GM23248 (cell line): ENCODE results near the gene ASNS. TPM values are rescaled to one million over a fixed set of nuclear protein-coding genes. Genes with fewer than 3 reads are reported as not detected.
"Not testable (repeated sequence)": the region's sequence is repeated elsewhere in the genome, so short reads cannot be mapped to it uniquely, and the experiment has no call there.

Source experiments
- DNase-seq: peaks from one replicate; pipeline ENCODE4 v3.0.0-alpha.2; 2015
- H2AFZ ChIP-seq: fragments of 200-600 bp; sonication (generic); 2 replicates; pipeline ENCODE4 v1.6.1; 2016; ENCODE audit warnings: antibody characterized with exemption
- H3F3A ChIP-seq: fragments of 200-600 bp; sonication (generic); 2 replicates; pipeline ENCODE4 v1.6.1; 2016; ENCODE audit warnings: mild to moderate bottlenecking, antibody characterized with exemption, mixed run types; ENCODE audit not compliant: insufficient read depth
- H3K27ac ChIP-seq: fragments of 200-600 bp; sonication (generic); 2 replicates; pipeline ENCODE4 v1.5.1; 2016; ENCODE audit warnings: mild to moderate bottlenecking
- H3K27me3 ChIP-seq: fragments of 200-600 bp; sonication (generic); replicated peaks from 2 replicates; pipeline ENCODE4 v1.6.1; 2016; ENCODE audit warnings: mild to moderate bottlenecking; ENCODE audit not compliant: insufficient read depth
- H3K36me3 ChIP-seq: fragments of 200-600 bp; sonication (generic); 2 replicates; pipeline ENCODE4 v1.6.1; 2016; ENCODE audit warnings: low read depth, mild to moderate bottlenecking
- H3K4me1 ChIP-seq: fragments of 200-600 bp; sonication (generic); 2 replicates; pipeline ENCODE4 v1.6.1; 2016; ENCODE audit warnings: mild to moderate bottlenecking; ENCODE audit not compliant: insufficient read depth
- H3K4me2 ChIP-seq: fragments of 200-600 bp; sonication (generic); one replicate; pipeline ENCODE4 v1.6.1; 2016; ENCODE audit warnings: mild to moderate bottlenecking; ENCODE audit not compliant: unreplicated experiment
- H3K4me3 ChIP-seq: fragments of 200-600 bp; sonication (generic); 2 replicates; pipeline ENCODE4 v1.5.1; 2016; ENCODE audit warnings: mild to moderate bottlenecking
- H3K79me2 ChIP-seq: fragments of 200-600 bp; sonication (generic); 2 replicates; pipeline ENCODE4 v1.6.1; 2016; ENCODE audit warnings: mild to moderate bottlenecking; ENCODE audit not compliant: insufficient read depth
- H3K9ac ChIP-seq: fragments of 200-600 bp; sonication (generic); 2 replicates; pipeline ENCODE4 v1.6.1; 2016; ENCODE audit warnings: mild to moderate bottlenecking
- H3K9me2 ChIP-seq: fragments of 200-600 bp; sonication (generic); 2 replicates; pipeline ENCODE4 v1.6.1; 2016; ENCODE audit warnings: mixed run types, mild to moderate bottlenecking, moderate library complexity; ENCODE audit not compliant: insufficient read depth
- H3K9me3 ChIP-seq: fragments of 200-600 bp; sonication (generic); one replicate; pipeline ENCODE4 v1.6.1; 2017; ENCODE audit warnings: low read depth
- H4K20me1 ChIP-seq: fragments of 200-600 bp; sonication (generic); 2 replicates; pipeline ENCODE4 v1.6.0; 2016; ENCODE audit not compliant: insufficient read depth
- EZH2 ChIP-seq: fragments of 200-600 bp; sonication (generic); IDR thresholded peaks from 2 replicates; pipeline ENCODE4 v1.6.1; 2018; ENCODE audit warnings: antibody characterized with exemption, mild to moderate bottlenecking; ENCODE audit not compliant: insufficient read depth, poor library complexity, severe bottlenecking
- EZH2phosphoT487 ChIP-seq: fragments of 200-600 bp; sonication (generic); IDR thresholded peaks from 2 replicates; pipeline ENCODE4 v1.6.1; 2018; ENCODE audit warnings: antibody characterized with exemption, moderate library complexity, mild to moderate bottlenecking, low read depth; ENCODE audit not compliant: insufficient read depth
- WGBS, 2 experiments: methylation state at CpG; one replicate each; pipeline ENCODE4 v1.1.6; 2015 to 2017; ENCODE audit warnings: low lambda C conversion rate in 2 of 2, low coverage in 1 of 2; ENCODE audit errors: missing lambda C conversion rate in 2 of 2; 5-methylcytosine and 5-hydroxymethylcytosine counted together
- in situ Hi-C: fragments of 300-500 bp; cut with MboI; formaldehyde crosslinking; loops from 2 replicates; pipeline ENCODE4 v1.15.0; 2020
- polyA plus RNA-seq: library from polyadenylated mRNA; unstranded; fragments of >200 nt; fragmentation: Nextera tagmentation; extraction: Ambion mirVana; gene quantifications from 2 replicates; pipeline ENCODE4 v1.2.1, GENCODE V29; 2016
- total RNA-seq: library from RNA; depleted of rRNA; stranded (reverse); fragments of >200 nt; shearing (Covaris generic); gene quantifications from 2 replicates; pipeline ENCODE4 v1.2.3, GENCODE V29; 2014

The ASNS gene
- total and polyA plus RNA-seq, 2 experiments from 2014 or later: 107 to 163 TPM

- peaks cover 6% of the 10 kb centered on the region for H3K4me1 ChIP-seq
- H3K27ac ChIP-seq: no peak overlapping the region
- no peak overlapping the region for H2AFZ ChIP-seq
- no peaks in the 10 kb centered on the region for H3F3A ChIP-seq
- no peaks in the 10 kb centered on the region for H3K9me2 ChIP-seq
- WGBS, 2 experiments: 94% methylated on average over 3 of the region's 3 CpGs
- no peak for TF ChIP-seq EZH2
- no peak for TF ChIP-seq EZH2phosphoT487
- no peak overlapping the region for H3K4me3 ChIP-seq
- no peaks in the 10 kb centered on the region for H4K20me1 ChIP-seq
- no peak overlapping the region for H3K9ac ChIP-seq
- no peaks in the 10 kb centered on the region for H3K9me3 ChIP-seq
- peaks cover 51% of the 10 kb centered on the region for H3K36me3 ChIP-seq
- DNase-seq: no peak
- no peak overlapping the region for H3K4me2 ChIP-seq
- in situ Hi-C loops: no loop called here
- peaks cover 20% of the 10 kb centered on the region for H3K79me2 ChIP-seq
- no peaks in the 10 kb centered on the region for H3K27me3 ChIP-seq
Measured at GRCh38 chr7:97865104-97865503, 7.1 kb downstream of the ASNS start.

- 85 to 94% methylated on average over 4 of the region's 4 CpGs for WGBS, 2 experiments
- H3K9me2 ChIP-seq: no peaks in the 10 kb centered on the region
- H4K20me1 ChIP-seq: no peaks in the 10 kb centered on the region
- H3K4me1 ChIP-seq: peaks cover 9% of the 10 kb centered on the region
- no peaks in the 10 kb centered on the region for H3K27me3 ChIP-seq
- H3K79me2 ChIP-seq: 0 out of 2 replicates have a peak, but pooled peaks cover 3% of the 10 kb centered on the region
- H3K27ac ChIP-seq: no peak overlapping the region
- H3F3A ChIP-seq: no peaks in the 10 kb centered on the region
- H3K4me2 ChIP-seq: no peak overlapping the region
- no peak overlapping the region for H3K4me3 ChIP-seq
- no peak overlapping the region for H3K9ac ChIP-seq
- H2AFZ ChIP-seq: no peak overlapping the region
- DNase-seq: peak; percentile 40
- in situ Hi-C loops: no loop called here
- peaks cover 62% of the 10 kb centered on the region for H3K36me3 ChIP-seq
- no peak for TF ChIP-seq EZH2
- H3K9me3 ChIP-seq: no peaks in the 10 kb centered on the region
Measured at GRCh38 chr7:97859606-97860204, 12.5 kb downstream of the ASNS start.

GRCh38 chr7:97858221-97858620, 14.0 kb downstream of the ASNS start:
- in situ Hi-C loops: no loop called here
- no peak overlapping the region for H3K4me3 ChIP-seq
- H3K4me1 ChIP-seq: peaks cover 9% of the 10 kb centered on the region
- H3K9ac ChIP-seq: no peak overlapping the region
- no peaks in the 10 kb centered on the region for H3K9me3 ChIP-seq
- no peaks in the 10 kb centered on the region for H3K27me3 ChIP-seq
- no peak overlapping the region for H3K4me2 ChIP-seq
- H3K36me3 ChIP-seq: peaks cover 62% of the 10 kb centered on the region
- no peak overlapping the region for H2AFZ ChIP-seq
- 0 out of 2 replicates have a peak, but pooled peaks cover 3% of the 10 kb centered on the region for H3K79me2 ChIP-seq
- no peak overlapping the region for H3K27ac ChIP-seq
- H3F3A ChIP-seq: no peaks in the 10 kb centered on the region
- no peak for DNase-seq
- WGBS, 2 experiments: 70 to 87% methylated on average over 2 of the region's 2 CpGs
- no peaks in the 10 kb centered on the region for H4K20me1 ChIP-seq
- no peak for TF ChIP-seq EZH2phosphoT487
- H3K9me2 ChIP-seq: no peaks in the 10 kb centered on the region

GRCh38 chr7:97857544-97857943, 14.7 kb downstream of the ASNS start:
- in situ Hi-C loops: no loop called here
- WGBS, 2 experiments: 88% methylated on average over 5 of the region's 5 CpGs
- H3K9ac ChIP-seq: no peak overlapping the region

GRCh38 chr7:97851683-97852082, 20.5 kb downstream of the ASNS start:
- H3F3A ChIP-seq: peaks cover 13% of the 10 kb centered on the region
- H3K9ac ChIP-seq: no peak overlapping the region
- H3K9me2 ChIP-seq: no peaks in the 10 kb centered on the region
- in situ Hi-C loops: no loop called here
- H3K9me3 ChIP-seq: no peaks in the 10 kb centered on the region
- H3K4me1 ChIP-seq: peaks cover 3% of the 10 kb centered on the region
- no peaks in the 10 kb centered on the region for H3K79me2 ChIP-seq
- DNase-seq: peak; percentile 88
- no peak for TF ChIP-seq EZH2phosphoT487
- no peak for TF ChIP-seq EZH2
- no peak overlapping the region for H3K4me2 ChIP-seq
- no peak overlapping the region for H3K4me3 ChIP-seq
- no peaks in the 10 kb centered on the region for H4K20me1 ChIP-seq
- H3K36me3 ChIP-seq: peaks cover 46% of the 10 kb centered on the region
- peak overlapping the region; percentile 57 for H3K27ac ChIP-seq
- H3K27me3 ChIP-seq: no peaks in the 10 kb centered on the region
- H2AFZ ChIP-seq: no peak overlapping the region
- 8 to 16% methylated on average over 2 of the region's 2 CpGs for WGBS, 2 experiments

More at GRCh38 chr7:97857544-97857943, 14.7 kb downstream of the ASNS start:
- no peaks in the 10 kb centered on the region for H3K9me3 ChIP-seq
- 0 out of 2 replicates have a peak, but pooled peaks cover 3% of the 10 kb centered on the region for H3K79me2 ChIP-seq
- peaks cover 9% of the 10 kb centered on the region for H3K4me1 ChIP-seq
- peaks cover 6% of the 10 kb centered on the region for H3F3A ChIP-seq
- no peak overlapping the region for H2AFZ ChIP-seq
- H3K27me3 ChIP-seq: no peaks in the 10 kb centered on the region
- no peaks in the 10 kb centered on the region for H3K9me2 ChIP-seq
- no peak overlapping the region for H3K4me3 ChIP-seq
- H3K4me2 ChIP-seq: no peak overlapping the region
- no peak overlapping the region for H3K27ac ChIP-seq
- peaks cover 64% of the 10 kb centered on the region for H3K36me3 ChIP-seq
- no peak for DNase-seq
- TF ChIP-seq EZH2phosphoT487 (no peak), EZH2 (no peak)
- no peaks in the 10 kb centered on the region for H4K20me1 ChIP-seq

GRCh38 chr7:97850262-97851031, 21.8 kb downstream of the ASNS start:
- H3K36me3 ChIP-seq: peaks cover 35% of the 10 kb centered on the region
- H3K27ac ChIP-seq, DNase-seq, H3K4me1 ChIP-seq, H3K9me2 ChIP-seq, H3K4me2 ChIP-seq, H3K4me3 ChIP-seq, in situ Hi-C loops, H2AFZ ChIP-seq, H3K79me2 ChIP-seq, H3K9me3 ChIP-seq, H4K20me1 ChIP-seq, H3K9ac ChIP-seq, H3K27me3 ChIP-seq: not testable (repeated sequence)
- 61 to 62% methylated on average over 2 of the region's 4 CpGs for WGBS, 2 experiments
- H3F3A ChIP-seq: peaks cover 13% of the 10 kb centered on the region
